Measurements from ENCODE around the gene MACROH2A1. TPM values are rescaled to one million over a fixed set of nuclear protein-coding genes. Genes with fewer than 3 reads are reported as not detected.

Gene MACROH2A1
- total RNA-seq, 1 donor from 2014 or later, result 42.9 TPM

DNA sequence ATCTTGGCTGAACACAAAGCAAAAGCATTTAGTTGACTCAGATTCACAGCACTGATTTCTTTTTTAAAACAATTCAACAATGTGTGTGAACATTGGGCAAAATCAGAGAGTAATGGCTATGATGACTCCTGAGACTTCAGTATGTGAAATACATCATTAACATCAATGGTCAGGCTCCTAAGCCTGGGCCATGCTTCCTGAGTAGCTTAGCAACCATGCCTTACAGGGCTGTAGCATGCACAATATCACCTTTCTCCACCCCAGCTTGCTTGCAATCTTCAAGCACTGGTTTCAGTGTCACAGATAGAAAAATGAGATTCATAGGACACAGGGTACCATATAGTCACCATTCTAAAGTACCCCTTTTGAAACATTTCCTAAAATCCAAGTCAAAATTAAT, 41.3 kb downstream of the MACROH2A1 start:
- ATAC-seq, result no peak
- DNase-seq (ENCODE audit: low spot score), result no peak

DNA sequence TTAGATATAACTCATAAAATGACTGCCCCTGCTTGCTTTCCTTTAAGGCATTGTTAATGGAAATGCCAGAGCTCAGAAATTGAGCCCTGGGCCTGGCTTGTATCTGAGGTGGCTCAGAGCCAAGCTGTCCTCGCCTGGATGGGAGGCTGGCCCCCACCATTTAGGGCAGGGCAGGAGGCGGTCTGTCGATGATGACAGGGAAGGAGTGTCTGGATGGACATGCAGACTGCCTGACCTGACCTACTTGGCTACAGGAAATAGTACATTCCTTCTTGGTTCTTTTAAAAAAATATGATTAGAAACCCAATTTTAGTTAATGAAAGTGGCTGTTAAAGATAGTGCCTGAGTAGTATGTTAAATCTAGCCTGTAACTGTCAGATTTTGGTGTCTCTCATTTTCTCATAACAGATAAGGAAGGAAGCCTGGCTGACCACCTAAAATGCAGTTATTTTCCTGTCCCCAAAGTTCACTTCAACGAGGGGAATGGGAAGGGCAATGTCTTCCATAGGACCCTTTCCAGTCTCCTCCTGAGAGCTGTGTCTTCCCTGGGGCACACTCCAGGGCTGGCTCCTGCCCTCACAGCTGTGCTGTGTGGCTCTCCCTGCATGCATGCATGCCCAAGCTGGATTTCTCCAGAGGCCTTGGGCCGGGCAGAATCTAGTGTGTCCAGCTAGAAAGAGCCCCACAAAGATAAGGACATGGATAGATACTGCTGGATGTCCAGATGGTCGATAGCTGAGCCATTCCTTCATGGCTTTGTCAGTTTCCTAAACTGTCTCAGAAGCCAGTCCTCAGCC, 42.3 kb downstream of the MACROH2A1 start:
- no peak for DNase-seq (ENCODE audit: low spot score)

DNA sequence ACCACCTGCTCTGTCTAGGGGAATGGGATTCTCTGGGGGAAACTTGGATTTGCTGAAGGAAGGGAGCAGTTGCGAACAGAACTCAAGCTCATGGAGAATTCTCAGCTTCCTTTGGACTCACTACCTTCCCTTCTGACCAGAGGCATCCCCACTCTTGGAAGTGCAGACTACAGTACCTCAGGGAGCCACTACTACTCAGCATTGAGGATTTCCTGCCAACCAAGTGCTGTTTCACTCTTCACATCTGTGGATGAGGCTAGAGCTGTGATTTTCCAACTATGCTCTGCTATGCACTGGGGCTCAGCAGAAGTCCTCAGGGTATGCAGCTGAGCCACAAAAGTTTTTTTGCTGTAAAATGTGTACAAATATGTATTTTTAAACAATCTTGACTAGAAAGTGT, 43.9 kb downstream of the MACROH2A1 start:
- DNase-seq (ENCODE audit: low spot score) (no peak), ATAC-seq (no peak)

More for the DNA sequence above, 42.3 kb downstream of the MACROH2A1 start:
- ATAC-seq, result peak; percentile 76

DNA sequence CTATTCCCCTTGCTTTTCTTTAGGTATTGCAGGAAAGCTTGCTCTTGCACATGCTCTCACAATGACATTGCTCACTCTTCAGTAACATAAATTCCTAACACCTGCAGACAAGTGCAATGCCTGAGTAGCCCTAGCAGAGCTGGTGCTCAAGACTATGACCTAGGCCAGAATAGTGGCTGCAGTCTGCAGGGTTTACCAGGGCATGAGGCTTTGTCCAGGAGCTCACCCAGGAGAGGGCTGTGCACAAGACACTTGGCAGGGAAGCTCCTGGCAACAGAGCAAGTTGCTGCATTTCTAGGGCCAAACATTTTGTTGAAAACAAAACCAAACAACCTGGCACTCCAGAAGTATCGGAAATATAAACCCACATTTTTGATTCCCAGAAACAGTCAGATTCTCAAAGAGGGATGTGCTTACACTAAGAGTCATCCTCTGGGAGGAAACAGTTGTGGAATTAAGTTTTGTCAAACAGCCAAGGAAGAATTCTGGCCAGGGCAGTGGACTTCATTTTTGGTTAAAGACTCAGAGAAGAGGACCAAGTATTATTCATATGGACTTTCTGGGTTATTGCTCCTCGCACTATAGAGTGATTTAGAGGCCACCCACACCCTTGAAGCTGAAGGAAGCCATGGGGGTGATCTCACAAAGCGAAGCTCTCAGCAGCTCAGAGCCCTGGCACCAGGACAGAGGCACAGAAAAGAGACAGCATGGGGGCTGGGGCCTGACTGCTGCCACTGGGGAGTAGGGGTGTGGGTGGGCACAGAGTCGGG, 44.9 kb downstream of the MACROH2A1 start:
- peak; percentile 47 for ATAC-seq
- no peak for DNase-seq (ENCODE audit: low spot score)

DNA sequence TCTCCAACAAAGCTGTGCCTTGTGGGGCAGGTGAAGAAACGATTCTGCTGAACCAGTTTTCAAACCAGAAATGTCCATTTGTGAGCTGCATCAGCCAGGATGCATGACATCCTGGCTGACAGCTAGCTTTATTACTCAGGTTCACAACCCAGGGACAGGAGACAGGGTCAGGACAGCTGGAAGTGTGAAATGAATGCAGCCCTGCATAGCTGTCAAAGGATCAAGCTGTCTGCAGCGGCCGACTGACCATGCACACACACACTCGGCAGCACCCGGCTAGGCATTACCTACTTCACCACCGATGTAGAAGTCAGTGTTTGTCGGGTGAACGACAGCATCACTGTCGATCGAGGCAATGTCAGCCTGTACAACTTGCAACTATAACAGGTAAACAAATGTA, 48.5 kb downstream of the MACROH2A1 start:
- no peak for DNase-seq (ENCODE audit: low spot score)
- ATAC-seq, result no peak

DNA sequence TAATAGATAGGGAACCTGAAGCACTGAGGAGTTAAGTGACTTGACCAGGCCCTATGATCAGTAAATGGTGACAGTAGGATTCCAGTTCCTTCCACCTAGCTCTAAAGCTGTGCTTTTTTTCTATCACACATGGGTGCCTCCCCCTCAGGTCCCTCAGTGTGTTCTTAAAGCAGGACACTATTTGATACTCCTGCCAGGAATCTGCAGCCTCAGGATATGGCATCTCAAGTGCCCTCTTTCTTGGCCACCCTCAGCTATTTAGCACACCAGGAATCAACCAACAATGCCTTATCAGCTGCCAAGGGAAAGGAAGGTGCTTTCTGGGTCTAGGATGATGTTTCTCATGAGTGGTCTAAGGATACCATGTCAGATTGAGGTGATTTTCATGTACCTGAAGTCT, 49.1 kb downstream of the MACROH2A1 start:
- no peak for ATAC-seq
- DNase-seq (ENCODE audit: low spot score), result no peak

DNA sequence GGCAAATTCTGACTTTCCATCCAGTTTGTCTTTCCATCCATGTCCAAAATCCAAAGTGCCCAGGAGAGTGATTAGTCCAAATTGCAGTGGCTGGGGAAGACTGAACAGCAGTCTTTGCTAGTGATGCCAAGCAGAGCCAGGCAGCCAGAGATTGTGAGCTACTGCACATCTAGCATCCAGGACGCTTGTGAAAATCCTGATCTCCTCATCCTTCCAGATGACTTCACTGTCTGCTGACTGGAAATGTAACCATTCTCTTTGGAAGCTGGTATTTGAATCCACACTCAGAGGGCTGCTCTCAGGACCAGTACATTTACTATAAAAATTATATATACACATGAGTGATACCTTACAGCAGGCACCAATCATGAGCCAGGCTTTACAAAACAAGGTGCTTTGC, 49.6 kb downstream of the MACROH2A1 start:
- no peak for ATAC-seq

DNA sequence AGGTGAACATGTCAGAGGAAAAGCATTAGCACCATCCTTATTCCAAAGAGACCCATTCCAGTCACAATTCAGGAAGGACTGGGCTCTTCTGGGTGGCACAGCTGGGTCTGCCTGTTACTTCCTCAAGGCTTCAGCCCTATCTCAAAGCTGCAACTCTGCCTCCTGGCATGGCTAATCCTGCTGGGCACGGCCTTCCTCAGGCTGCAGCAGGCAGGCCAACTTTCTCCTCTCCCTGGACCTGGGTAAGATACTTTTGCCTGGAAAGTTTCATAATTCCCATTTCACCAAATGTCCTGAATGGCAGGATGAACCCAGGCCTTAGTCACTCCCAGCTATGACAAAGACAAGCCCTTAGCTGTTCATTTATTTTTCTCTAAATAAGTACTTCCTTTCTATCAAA, 50.1 kb downstream of the MACROH2A1 start:
- no peak for ATAC-seq
- DNase-seq (ENCODE audit: low spot score), result no peak

More for the DNA sequence above, 49.6 kb downstream of the MACROH2A1 start:
- DNase-seq (ENCODE audit: low spot score), result no peak

DNA sequence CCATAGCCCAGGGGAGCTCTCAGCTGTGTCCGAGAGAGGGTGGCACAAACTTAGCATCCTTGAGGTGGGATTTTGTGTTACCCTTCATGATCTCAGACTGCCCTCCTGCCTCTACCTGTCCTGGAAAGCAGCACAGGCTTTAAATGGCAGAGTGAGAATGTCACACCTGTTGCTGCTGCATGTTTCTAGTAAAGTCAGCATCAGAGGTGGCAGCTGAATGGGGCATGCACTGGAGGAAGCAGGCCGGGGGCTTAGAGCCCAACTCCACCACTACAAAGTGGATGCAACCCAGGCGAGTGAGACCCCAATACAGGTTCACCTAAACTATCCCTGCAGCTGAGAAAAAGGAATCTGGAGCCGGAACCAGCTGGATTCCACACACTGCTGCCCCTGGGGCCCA, 51.6 kb downstream of the MACROH2A1 start:
- no peak for ATAC-seq
- no peak for DNase-seq (ENCODE audit: low spot score)

DNA sequence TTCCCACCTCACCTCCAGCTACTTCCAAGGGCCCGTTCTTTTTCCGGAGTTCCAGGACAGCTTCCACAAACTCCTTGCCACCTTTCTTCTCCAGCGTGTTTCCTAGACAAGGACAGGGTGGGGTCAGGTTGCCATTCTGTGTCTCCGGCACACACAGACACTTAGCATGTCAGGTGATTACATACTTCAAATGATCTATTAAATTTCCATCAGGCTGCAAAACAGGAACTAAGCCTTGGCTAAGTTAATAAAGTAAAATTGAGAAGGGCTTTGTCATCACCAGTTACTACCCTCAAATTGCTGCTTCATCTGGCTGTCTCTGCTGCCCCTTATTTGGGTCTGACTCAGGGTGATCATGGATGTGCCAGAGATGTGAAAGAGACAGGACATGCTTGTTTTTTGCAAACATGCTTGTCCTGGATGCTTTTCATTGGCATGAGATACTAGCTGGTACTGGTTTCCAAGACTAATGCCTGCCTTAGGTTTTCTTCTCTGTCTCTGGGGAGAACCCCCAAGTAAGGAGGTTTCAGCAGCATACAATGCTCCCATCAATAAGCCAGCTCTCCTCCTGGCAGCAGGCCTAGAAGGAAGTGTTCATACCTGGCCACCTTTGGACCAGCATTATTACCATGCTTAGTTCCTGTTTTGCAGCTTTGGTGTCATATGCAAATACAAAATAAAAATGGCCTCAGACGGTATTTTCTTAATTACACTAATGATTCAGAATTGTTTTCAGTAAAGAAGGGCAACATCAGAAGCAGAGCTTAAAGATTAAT, 52.9 kb downstream of the MACROH2A1 start:
- ATAC-seq (no peak), DNase-seq (ENCODE audit: low spot score) (no peak)

DNA sequence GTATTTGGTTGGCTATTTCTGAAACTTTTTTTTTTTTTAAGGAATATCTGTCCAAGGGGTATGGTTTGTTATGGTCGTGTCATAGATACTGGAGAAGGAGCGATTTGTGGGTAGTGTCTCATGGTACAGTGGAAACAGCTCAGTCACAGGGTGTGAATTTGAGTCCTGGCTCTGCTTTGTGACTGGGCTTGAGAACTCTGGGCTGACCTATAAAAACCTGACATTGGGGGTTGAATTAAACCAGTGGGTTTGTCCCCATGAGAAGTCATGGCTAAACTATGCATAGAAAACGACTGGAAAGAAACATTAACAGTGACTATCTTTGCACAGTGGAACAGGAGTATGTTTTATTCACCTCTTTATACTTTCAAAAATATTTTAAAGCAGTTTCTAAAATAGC, 54.7 kb downstream of the MACROH2A1 start:
- ATAC-seq, result no peak

DNA sequence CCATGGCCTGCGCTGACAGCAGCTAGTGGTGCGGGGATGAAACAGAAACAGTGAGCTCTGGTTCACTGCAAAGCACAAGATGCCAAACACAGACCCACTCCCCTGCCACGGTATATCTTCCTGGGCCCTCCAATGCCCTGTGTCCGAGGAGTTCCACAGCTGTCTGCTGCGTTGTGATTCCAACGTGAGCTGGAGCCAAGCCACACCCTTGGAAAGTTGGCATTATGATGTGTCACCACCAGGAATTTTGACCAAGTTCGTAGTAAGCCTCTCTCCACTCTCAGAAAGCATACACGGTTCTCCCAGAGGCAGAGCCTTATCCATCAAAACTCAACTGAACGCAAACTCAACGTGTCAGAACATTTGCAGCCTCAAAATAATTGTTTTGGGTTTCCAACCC, 55.6 kb downstream of the MACROH2A1 start:
- ATAC-seq, result no peak

More for the DNA sequence above, 54.7 kb downstream of the MACROH2A1 start:
- no peak for DNase-seq (ENCODE audit: low spot score)

DNA sequence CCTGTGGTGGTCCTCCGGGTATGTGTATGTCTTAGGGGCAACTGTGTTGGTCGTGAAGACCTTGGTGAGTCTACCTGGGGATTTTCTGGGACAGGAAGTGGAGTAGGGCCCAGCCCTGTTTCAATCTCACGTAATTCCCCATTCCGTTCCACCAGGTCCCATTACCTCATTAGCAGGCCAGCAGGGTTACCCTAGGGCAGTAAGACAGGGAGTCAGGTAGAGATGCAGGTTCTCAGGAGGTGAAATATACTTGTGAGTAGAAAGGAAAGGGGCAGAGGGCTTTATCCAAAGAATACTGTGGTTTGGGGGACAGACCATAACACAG, 56.5 kb downstream of the MACROH2A1 start:
- no peak for ATAC-seq
- DNase-seq (ENCODE audit: low spot score), result no peak

More for the DNA sequence above, 55.6 kb downstream of the MACROH2A1 start:
- no peak for DNase-seq (ENCODE audit: low spot score)

DNA sequence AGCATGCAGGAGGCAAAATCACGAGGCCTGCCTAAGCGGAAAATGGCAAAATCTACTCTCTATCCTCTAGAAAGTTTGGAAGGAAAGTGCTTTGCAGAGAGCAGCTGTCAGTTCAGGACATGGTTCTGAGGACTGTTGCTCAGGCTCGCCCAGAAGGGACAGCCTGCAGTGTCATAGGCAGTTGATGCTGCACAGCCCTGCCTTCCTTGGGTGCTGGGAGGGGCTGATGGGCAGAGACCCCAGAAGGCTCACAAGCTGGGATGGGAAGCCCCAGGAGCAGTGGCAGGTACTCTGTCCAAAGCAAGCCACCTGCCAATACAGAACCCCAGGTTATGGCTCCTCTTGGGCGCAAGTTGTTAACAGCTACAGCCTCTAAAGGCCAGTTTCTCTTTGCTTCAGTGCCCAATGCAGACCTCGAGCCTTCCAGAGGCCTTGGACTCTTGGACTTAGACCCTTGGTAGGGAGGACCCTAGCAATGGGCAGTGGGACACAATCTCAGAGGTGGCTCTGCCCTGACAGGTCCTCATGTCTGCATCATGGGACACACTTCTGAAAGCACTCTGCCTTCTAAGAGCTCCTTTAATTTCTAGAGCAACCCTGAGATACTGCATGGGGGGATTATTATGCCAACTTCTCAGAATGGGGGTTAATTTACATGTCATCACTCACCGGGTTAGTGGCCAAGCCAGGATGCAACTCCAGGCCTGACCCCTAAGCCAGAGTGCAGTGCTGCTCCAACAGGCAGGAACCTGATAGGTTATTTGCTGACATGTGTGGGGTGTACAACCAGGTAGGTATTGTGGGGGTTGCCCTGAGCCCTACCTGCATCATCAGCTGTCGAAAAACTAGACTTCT, 57.1 kb downstream of the MACROH2A1 start:
- ATAC-seq (no peak), DNase-seq (ENCODE audit: low spot score) (no peak)

DNA sequence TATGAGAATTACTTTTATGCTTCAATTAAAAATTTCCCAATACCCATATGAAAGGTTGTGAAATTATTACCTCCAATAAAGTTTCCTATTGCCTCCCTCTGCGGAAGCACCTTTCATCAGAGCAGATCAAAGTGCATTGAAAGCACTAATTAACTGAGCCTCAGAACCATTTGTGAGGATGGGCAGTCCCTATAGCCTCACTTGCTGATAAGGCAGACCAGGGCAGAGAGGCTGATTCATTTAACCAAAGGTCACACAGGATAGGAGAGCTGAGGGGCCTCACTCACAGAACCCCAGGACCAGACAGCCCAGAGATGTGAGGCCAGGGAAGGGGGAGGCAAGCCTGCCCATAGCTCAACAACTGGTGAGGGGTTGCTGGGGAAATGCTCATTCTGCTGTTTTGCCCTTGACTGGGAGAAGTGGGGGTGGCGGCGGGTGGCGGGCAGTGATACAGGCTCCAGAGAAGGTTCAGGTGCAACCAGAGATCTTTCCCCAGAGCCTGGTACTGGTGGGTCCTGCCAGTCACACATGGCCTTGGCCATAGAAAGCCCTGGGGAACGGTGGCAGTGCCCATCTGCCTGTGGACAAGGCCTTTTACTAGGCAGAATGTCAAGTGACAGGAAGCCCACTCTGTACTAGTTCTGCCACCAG, 57.9 kb downstream of the MACROH2A1 start:
- DNase-seq (ENCODE audit: low spot score) (no peak), ATAC-seq (no peak)

DNA sequence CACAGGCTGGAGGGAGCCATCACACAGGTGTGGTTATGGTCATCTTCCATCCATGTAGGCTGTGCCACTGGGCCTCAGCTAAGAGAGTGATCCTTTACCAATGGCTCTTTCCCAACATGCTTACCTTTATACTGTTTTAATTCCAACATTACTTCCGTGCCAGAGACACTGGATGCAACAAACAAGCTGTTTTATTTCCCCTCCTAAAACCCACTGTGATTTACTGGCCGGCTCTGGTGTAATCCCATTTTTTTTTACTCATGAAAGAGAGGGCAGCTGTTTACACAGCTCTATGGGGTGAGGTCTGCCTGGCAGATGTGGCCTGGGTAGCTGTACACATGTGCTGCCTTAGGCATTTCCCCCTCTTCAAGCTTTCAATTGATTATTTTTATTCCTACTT, 58.5 kb downstream of the MACROH2A1 start:
- DNase-seq (ENCODE audit: low spot score) (no peak), ATAC-seq (no peak)

DNA sequence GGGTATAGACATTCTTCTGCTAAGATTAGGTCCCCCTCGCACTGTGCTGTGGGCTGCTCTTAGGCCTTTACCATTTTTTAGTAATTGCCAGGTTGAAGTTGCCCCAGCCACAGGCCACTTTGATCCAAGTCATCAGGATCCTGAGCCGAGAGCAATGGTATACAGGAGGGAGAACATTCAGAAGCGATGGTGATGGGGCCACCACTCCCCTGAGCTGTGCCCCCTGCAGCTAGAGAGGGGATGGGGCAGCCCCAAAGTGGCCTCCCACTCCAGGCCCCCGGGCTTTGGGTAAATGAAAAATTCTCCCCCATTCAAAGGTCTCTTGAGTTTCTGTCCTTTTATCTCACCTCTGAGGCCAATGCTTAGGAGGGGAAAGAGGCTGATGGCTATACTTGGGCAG, 59.4 kb downstream of the MACROH2A1 start:
- ATAC-seq (no peak), DNase-seq (ENCODE audit: low spot score) (no peak)

DNA sequence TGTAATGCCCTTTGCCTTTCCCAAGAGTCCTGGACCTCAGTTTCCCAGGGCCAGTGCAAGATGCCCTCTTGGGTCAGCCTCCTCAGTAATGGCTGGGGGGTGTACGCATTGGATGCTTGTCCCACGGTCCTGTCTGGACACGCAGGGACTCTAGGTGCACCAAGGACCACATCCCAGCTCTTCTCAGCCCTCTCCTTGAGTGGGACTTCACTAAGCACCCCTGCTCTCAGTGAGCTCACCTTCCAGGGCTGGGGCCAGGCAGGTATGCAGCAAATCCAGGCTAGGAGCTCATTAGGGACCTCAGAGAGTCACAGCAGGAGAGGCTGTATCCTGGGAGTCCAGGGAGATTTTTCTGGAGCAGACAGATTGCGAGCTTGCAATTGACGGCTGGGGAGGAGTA, 59.8 kb downstream of the MACROH2A1 start:
- DNase-seq (ENCODE audit: low spot score) (no peak), ATAC-seq (no peak)

DNA sequence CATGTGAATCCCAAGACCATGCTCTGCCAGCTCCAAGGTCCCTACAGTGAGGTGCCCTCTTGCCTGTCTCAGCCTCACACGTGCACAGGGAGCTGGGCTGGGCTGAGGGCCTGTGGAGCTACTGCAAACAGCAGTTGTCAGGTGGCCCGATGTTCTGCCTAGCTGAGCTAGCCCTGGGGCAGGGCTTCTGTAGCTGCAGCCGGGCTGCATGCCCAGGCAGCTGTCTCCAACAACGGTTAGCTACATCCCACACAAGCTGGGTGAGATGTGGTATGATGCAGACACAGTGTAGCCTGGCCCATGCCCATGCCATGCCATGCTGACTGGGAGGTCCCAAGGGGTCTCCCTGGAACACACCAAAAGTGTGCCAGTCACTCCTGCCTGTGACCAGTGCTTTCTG, 62.0 kb downstream of the MACROH2A1 start:
- ATAC-seq (no peak), DNase-seq (ENCODE audit: low spot score) (no peak)
